NCI-H524 (cell line): ENCODE measurements around the gene FMN1.

Source experiments
- DNase-seq, 2 experiments: peaks; one replicate each; lab custom pipeline; 2025; lab: John Stamatoyannopoulos, UW

The FMN1 gene

GRCh38 chr15:32885713-32886112 lies 308.8 kb downstream of the FMN1 start:
- no peak for DNase-seq

- DNase-seq = peak; percentile 36 to 62
These were observed 310.4 kb downstream of the FMN1 start for GRCh38 chr15:32884146-32884545.

- DNase-seq = no peak
These were observed 311.6 kb downstream of the FMN1 start for GRCh38 chr15:32882955-32883354.

- DNase-seq = no peak
These were observed 313.0 kb downstream of the FMN1 start for GRCh38 chr15:32881528-32881927.

GRCh38 chr15:32880642-32881041 lies 313.9 kb downstream of the FMN1 start:
- DNase-seq = no peak

GRCh38 chr15:32879980-32880379 lies 314.5 kb downstream of the FMN1 start:
- no peak for DNase-seq

- no peak for DNase-seq
These were observed 315.4 kb downstream of the FMN1 start for GRCh38 chr15:32878869-32879805.

GRCh38 chr15:32878342-32878741 lies 316.2 kb downstream of the FMN1 start:
- peak in 1 of 2 experiments; percentile 22 for DNase-seq

GRCh38 chr15:32877252-32878019 lies 317.1 kb downstream of the FMN1 start:
- no peak for DNase-seq

GRCh38 chr15:32873284-32874114 lies 321.0 kb downstream of the FMN1 start:
- no peak for DNase-seq

- DNase-seq = no peak
These were observed 321.8 kb downstream of the FMN1 start for GRCh38 chr15:32872621-32873283.

GRCh38 chr15:32871883-32872282 lies 322.6 kb downstream of the FMN1 start:
- DNase-seq = no peak

- no peak for DNase-seq
These were observed 324.1 kb downstream of the FMN1 start for GRCh38 chr15:32870240-32871033.

- no peak for DNase-seq
These were observed 324.7 kb downstream of the FMN1 start for GRCh38 chr15:32869776-32870175.

GRCh38 chr15:32867313-32867626 lies 327.2 kb downstream of the FMN1 start:
- no peak for DNase-seq

GRCh38 chr15:32866454-32867312 lies 327.8 kb downstream of the FMN1 start:
- DNase-seq = no peak

GRCh38 chr15:32864841-32865240 lies 329.7 kb downstream of the FMN1 start:
- DNase-seq = no peak

- no peak for DNase-seq
These were observed 330.5 kb downstream of the FMN1 start for GRCh38 chr15:32864051-32864450.

GRCh38 chr15:32861761-32862160 lies 332.8 kb downstream of the FMN1 start:
- DNase-seq = peak; percentile 7 to 31

- DNase-seq = no peak
These were observed 333.3 kb downstream of the FMN1 start for GRCh38 chr15:32861174-32861573.
